NCI-H1417 (cell line): ENCODE results near the gene STX10.

Experiments
- DNase-seq, 3 experiments: peaks; one replicate each; lab custom pipeline; 2025; lab: John Stamatoyannopoulos, UW

Gene STX10

DNA sequence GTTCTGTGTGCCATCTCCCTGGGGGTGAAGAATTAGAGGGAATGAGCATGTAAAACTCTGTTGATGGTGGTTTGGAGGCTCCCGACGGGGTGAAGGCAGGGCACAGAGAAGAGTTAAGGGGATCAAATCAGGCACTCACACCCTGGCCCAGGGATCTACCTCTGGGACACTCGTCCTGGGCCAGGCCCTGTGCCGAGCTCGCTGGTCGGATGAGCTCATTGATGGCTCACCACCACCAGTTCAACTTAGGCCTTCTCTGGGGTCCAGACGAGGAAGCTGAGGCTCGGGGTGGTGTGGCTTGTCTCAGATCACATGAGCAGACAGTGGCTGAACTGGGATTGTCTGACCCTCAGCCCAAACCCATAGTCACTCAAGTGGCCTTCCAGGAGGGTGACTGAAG is 30.5 kb downstream of the STX10 start:
- no peak for DNase-seq

- DNase-seq: peak; percentile 7 to 68 (median 59)
Measured at GRCh38 chr19:13118424-13119193, 31.6 kb downstream of the STX10 start.

DNA sequence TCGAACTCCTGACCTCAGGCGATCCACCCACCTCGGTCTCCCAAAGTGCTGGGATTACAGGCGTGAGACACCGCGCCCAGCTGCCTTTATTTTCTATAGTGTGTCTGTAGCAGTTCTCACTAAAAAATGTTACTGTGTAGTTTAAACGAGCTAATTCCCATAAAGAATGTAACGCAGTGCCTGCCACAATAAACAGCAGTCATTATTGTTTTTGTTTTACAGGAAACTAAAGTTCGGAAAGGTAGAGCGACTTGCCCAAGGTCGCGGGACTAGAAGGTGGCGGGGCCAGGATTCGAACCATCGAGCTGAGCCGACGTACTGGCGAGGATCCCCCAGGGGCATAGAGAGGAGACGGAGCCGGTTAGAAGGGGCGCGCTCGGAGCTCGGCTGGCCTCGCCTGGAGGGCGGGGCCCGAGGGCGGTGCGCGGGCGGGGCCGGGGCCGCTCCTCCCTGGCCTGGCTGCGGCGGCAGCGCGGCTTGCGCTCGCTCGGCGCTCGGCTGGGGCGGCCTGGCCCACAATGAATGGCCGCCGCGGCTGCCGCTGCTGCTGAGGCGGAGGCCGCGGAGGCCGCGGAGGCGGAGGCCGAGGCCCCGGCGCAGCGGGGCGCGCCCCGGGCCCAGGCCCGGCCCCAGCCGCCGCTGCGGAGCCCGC is 32.3 kb downstream of the STX10 start, which contains the start of gene NACC1:
TSS of gene NACC1 (plus strand) at position 493 of the 652 bp plus-strand sequence. CDS start 16,944 bp downstream, outside the sequence.
- peak; percentile 85 to 94 (median 94) for DNase-seq

GRCh38 chr19:13117176-13117771 is 32.9 kb downstream of the STX10 start:
- DNase-seq: no peak

- DNase-seq: peak; percentile 81 to 97 (median 95)
Measured at GRCh38 chr19:13116282-13117175, 33.6 kb downstream of the STX10 start, which contains the start of gene TRMT1. TRMT1 (minus strand) TSS chr19:13116740; CDS start chr19:13116399, 341 bp downstream.

DNA sequence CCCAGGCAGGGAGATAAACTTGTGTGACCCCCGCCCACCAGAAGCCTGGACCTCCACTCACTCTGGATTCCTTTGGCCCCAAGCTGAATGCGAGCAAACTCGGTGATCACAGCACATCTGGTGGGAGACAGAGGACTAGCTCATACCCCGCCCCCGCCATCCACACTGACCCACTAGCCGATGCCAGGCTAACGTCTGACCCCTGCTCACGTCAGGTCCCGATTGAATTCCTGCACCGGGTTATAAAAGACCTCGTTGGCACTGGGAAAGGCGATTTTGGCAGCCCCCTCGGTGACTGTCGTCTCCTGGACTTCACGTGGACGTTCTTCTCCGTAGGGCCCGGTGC is 34.3 kb downstream of the STX10 start:
- no peak for DNase-seq

DNA sequence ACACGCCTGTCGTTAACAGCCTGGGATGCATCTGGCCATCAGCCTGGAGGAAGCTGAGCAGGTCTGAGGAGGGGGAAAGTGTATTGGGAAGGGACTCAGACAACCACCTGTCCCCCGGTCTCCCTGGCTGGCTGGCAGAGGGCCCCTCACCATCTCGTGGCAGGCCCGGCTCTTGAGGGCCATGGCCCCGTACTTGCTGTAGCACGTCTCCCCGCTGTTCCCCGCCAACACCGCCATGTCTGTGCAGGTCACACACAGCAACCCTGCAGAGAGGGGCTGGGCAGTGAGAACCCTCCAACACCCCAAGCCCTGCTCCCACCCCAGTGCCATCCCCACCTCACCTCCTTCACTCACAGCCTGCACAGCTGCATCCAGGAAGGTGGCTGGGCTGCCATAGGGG is 37.6 kb downstream of the STX10 start:
- no peak for DNase-seq

DNA sequence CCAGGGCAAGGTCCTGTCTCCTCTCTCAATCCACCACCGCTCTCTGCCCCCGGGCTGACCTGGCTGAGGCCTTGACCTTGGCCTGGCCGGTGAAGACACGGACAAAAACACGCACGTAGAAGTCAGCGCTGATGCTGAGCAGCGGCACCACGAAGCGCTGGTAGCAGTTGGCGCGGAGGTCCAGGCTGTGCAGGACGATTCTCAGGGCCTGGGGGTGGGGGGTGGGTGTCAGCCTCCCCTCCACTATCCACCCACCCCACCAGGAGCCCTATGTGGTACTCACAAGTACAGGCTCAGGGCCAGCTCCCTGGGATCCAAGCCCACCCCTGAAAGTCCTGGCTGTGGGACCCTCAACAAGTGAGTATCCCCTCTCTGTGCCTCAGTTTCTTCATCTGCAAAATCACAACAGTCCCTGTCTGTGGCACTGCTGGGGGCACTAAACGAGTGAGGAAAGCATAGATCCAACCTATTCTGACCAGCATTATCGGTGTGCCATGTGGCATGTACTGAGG is 40.0 kb downstream of the STX10 start:
- no peak for DNase-seq

- no peak for DNase-seq
Measured at GRCh38 chr19:13109361-13110098, 40.6 kb downstream of the STX10 start.

GRCh38 chr19:13104848-13105711 is 45.1 kb downstream of the STX10 start:
- DNase-seq: no peak

DNA sequence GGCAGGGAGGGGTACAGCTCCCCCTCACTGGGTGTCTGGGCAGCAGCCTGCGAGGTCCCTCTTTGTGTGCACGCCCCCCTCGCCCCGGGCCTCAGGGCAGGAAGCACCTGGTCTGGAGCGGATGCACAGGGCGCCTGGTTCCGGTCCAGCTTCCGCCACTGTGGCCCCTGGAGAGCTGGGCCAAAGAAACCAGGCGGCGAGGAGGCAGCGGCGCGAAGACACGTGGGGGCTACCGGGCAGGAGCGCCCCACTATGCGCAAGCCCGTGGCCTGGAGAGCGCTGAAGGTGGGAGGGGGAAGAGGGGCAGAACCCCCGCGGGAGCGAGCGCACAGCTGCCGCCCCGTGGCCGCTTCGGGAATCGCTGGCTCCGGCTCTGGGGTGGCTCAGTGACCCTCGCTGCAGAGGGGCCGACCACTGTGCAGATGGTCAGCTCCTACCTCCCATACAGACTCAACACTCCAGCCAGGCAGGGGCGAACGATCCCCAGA is 45.8 kb downstream of the STX10 start:
- no peak for DNase-seq

DNA sequence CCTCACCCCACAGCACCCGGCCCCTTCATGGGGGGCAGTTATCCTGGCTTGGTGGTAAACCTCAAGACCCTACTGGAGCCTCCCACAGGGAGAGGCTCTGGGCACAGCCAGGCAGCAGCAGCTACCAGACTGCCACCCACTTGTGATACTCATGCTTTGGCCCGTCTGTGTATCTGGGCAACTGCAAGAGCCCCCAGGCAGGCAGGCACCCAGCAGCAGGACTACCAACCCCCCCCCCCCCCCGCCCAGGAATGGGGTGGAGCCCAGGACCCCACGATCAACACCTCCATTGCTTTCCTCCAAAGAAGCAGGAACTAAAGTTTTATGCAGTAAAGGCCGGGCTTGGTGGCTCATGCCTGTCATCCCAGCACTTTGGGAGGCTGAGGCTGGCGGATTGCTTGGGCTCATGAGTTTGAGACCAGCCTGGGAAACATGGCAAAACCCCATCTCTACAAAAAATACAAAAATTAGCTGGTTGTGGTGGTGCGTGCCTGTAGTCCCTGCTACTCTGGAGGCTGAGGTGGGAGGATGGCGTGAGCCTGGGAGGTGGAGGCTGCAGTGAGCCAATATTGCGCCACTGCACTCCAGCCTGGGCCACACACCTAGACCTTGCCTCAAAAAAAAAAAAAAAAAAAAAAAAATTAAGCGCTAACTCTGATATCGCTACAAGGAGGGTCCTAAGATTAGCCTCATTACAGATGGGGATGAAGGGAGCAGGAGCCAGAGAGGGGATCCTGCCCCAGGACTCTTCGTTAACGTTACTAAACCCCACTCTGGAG is 46.4 kb downstream of the STX10 start:
- no peak for DNase-seq

GRCh38 chr19:13102666-13103580 is 47.3 kb downstream of the STX10 start, which contains the start of gene LYL1:
LYL1 (minus strand) TSS chr19:13102858; CDS start chr19:13101171, 1,687 bp downstream.
- no peak for DNase-seq

GRCh38 chr19:13102416-13102665 is 47.8 kb downstream of the STX10 start:
- DNase-seq: no peak

GRCh38 chr19:13101590-13102415 is 48.4 kb downstream of the STX10 start:
- DNase-seq: no peak

DNA sequence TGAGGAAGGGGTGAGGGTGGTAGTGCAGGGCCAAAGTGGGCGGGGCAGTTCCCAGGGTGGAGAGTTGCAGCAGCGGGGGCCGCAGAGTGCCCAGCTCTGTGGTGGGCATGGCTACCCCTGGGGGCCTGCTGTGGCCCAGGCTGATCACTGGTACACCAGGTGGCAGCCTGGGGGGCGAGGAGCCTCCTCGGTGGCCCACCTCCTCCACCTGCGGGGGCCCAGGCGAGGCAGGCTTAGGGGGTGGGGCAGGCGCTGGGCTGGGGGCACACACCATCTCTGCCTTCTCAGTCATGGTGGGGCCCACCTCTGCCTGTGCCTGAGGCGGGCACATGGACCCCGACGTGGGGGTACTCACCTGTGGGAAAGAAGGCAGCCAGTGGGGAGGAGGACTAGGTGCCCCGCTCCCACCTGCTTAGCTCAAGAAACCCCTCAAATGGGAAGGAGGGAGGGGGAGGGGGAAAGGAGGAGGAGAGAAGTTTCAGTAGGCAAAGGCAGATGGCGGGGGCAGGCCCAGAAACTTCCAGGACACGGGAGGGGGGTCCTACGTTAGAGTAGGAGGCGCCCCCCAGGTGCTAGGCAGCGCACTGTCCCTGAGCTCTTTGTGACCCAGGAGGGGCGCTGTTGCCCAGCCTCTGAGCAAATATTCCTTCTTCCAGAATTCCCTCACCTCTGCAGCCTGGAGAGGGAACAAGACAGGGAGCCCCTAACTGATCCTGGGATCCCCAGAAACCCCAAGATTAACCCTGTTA is 49.2 kb downstream of the STX10 start:
- no peak for DNase-seq
